Dedifferentiated amniotic fluid mesenchymal stem cell (primary cell): ENCODE measurements around the gene CLCNKB.
A peak's percentile ranks its signal among the peaks of the same experiment; 100 is the strongest.
"Not testable (repeated sequence)": the region's sequence is repeated elsewhere in the genome, so short reads cannot be mapped to it uniquely, and the experiment has no call there.

Experiments
- DNase-seq: peaks from one replicate; pipeline ENCODE4 v3.0.0-alpha.2; 2016; ENCODE audit errors: extremely low spot score

Gene CLCNKB

GRCh38 chr1:16033103-16033632 lies 10.4 kb upstream of the CLCNKB start:
- not testable (repeated sequence) for DNase-seq

GRCh38 chr1:16036461-16036860 lies 7.1 kb upstream of the CLCNKB start:
- DNase-seq: not testable (repeated sequence)

- DNase-seq: no peak
Measured at GRCh38 chr1:16038620-16038912, 5.0 kb upstream of the CLCNKB start.

- DNase-seq: not testable (repeated sequence)
Measured at GRCh38 chr1:16039871-16040270, 3.7 kb upstream of the CLCNKB start.

- no peak for DNase-seq
Measured at GRCh38 chr1:16041200-16041599, 2.4 kb upstream of the CLCNKB start.

GRCh38 chr1:16042096-16042495 lies 1.5 kb upstream of the CLCNKB start:
- no peak for DNase-seq

- not testable (repeated sequence) for DNase-seq
Measured at GRCh38 chr1:16042654-16043053, 928 bp upstream of the CLCNKB start.

- no peak for DNase-seq
Measured at GRCh38 chr1:16043950-16044349, 368 bp downstream of the CLCNKB start.

GRCh38 chr1:16046842-16047241 lies 3.3 kb downstream of the CLCNKB start:
- DNase-seq: no peak

GRCh38 chr1:16047791-16048475 lies 4.4 kb downstream of the CLCNKB start:
- DNase-seq: no peak

GRCh38 chr1:16048573-16049189 lies 5.1 kb downstream of the CLCNKB start:
- no peak for DNase-seq

GRCh38 chr1:16050328-16050727 lies 6.7 kb downstream of the CLCNKB start:
- no peak for DNase-seq

GRCh38 chr1:16051039-16051438 lies 7.5 kb downstream of the CLCNKB start:
- no peak for DNase-seq

GRCh38 chr1:16051949-16052348 lies 8.4 kb downstream of the CLCNKB start:
- not testable (repeated sequence) for DNase-seq

- no peak for DNase-seq
Measured at GRCh38 chr1:16053781-16054502, 10.4 kb downstream of the CLCNKB start.

- DNase-seq: no peak
Measured at GRCh38 chr1:16054598-16055540, 11.3 kb downstream of the CLCNKB start.

GRCh38 chr1:16055613-16056520 lies 12.3 kb downstream of the CLCNKB start:
- DNase-seq: peak; percentile 71

- DNase-seq: not testable (repeated sequence)
Measured at GRCh38 chr1:16056521-16056912, 12.9 kb downstream of the CLCNKB start.

GRCh38 chr1:16057314-16057915 lies 13.8 kb downstream of the CLCNKB start:
- DNase-seq: not testable (repeated sequence)
